K562 (cell line): ENCODE results near the gene MEGF11. TPM values are rescaled to one million over a fixed set of nuclear protein-coding genes. Genes with fewer than 3 reads are reported as not detected.

ENCODE experiments used
- ATAC-seq: fragments of 200-7000 bp; cut with Tn5 transposase; 3 replicates; pipeline ENCODE4 v1.9.1; 2020; ENCODE audit warnings: moderate library complexity
- BruUV-seq: library from RNA; stranded (reverse); fragments of 400-500 nt; replicated peaks from 2 replicates; lab custom pipeline; 2021; lab: Mats Ljungman, UMichigan
- CTCF ChIA-PET: fragments of 300-600 bp; formaldehyde crosslinking; extraction: SDS; loops from one replicate; lab custom pipeline; 2021; ENCODE audit warnings: low intra/inter-chr PET ratio; lab: Yijun Ruan, JAX
- POLR2A ChIA-PET: fragments of 300-600, 350-650 bp; sonication (Branson Sonifier 250); formaldehyde crosslinking; extraction: SDS; loops from one replicate; lab custom pipeline; 2021; ENCODE audit warnings: antibody characterized with exemption, inconsistent platforms; lab: Yijun Ruan, JAX
- DNase-seq, 4 experiments: peaks; one replicate each; pipeline versions ENCODE4 v3.0.0 to v3.0.0-alpha.2; 2011 to 2018; ENCODE audit warnings: low spot score in 3 of 4, mixed read lengths in 3 of 4; ENCODE audit errors: extremely low read depth in 1 of 4
- FAIRE-seq: peaks from 2 replicates; lab custom pipeline; 2011; peaks lifted over from hg19 to GRCh38; lab: Jason Lieb, UNC
- H2AFZ ChIP-seq: 2 replicates; pipeline ENCODE4 v1.6.0; 2011; ENCODE audit warnings: low read depth, low read length, control low read depth, inconsistent platforms
- H3K27ac ChIP-seq: fragments of 200-600 bp; 3 replicates; pipeline ENCODE4 v1.8.0; 2011; ENCODE audit warnings: low read depth, mild to moderate bottlenecking, control low read depth, inconsistent platforms, low read length, moderate library complexity, mixed read lengths; ENCODE audit errors: extremely low read depth
- H3K27me3 ChIP-seq, 2 experiments: fragments of 300-600 bp in 1 of 2; 2 replicates in 1 of 2; 3 replicates in 1 of 2; pipeline versions ENCODE4 v1.6.0 to v1.8.0; 2011; ENCODE audit warnings: inconsistent platforms in 2 of 2, low read length in 2 of 2, mild to moderate bottlenecking in 1 of 2, mixed read lengths in 1 of 2, moderate library complexity in 1 of 2; ENCODE audit not compliant: control insufficient read depth in 2 of 2, insufficient read depth in 2 of 2
- H3K36me3 ChIP-seq: fragments of 300-600 bp; 3 replicates; pipeline ENCODE4 v1.8.0; 2011; ENCODE audit warnings: mild to moderate bottlenecking, low read length, inconsistent platforms; ENCODE audit not compliant: control insufficient read depth, insufficient read depth
- H3K4me1 ChIP-seq, 2 experiments: fragments of 200-600 bp in 1 of 2; replicated peaks in 1 of 2; 2 replicates in 1 of 2; 3 replicates in 1 of 2; pipeline versions ENCODE4 v1.5.1 to v1.8.0; 2011; ENCODE audit warnings: inconsistent platforms in 2 of 2, low read length in 2 of 2, mild to moderate bottlenecking in 1 of 2, mixed read lengths in 1 of 2, moderate library complexity in 1 of 2; ENCODE audit not compliant: control insufficient read depth in 2 of 2, insufficient read depth in 2 of 2
- H3K4me2 ChIP-seq: 2 replicates; pipeline ENCODE4 v1.6.1; 2011; ENCODE audit warnings: low read length, control low read depth, inconsistent platforms, mixed read lengths; ENCODE audit not compliant: insufficient read depth
- H3K4me3 ChIP-seq: fragments of 200-600 bp; sonication (generic), shearing (Covaris generic); 2 replicates; pipeline ENCODE4 v1.5.1; 2016; ENCODE audit warnings: control low read depth, inconsistent platforms
- H3K79me2 ChIP-seq: fragments of 200-600 bp; 3 replicates; pipeline ENCODE4 v1.8.0; 2011; ENCODE audit warnings: low read length, inconsistent platforms; ENCODE audit not compliant: control insufficient read depth, insufficient read depth
- H3K9ac ChIP-seq, 2 experiments: 2 replicates each; pipeline versions ENCODE4 v1.6.0 to v1.6.1; 2011; ENCODE audit warnings: low read depth in 2 of 2, low read length in 2 of 2, control low read depth in 1 of 2, inconsistent platforms in 1 of 2, mild to moderate bottlenecking in 1 of 2, mixed read lengths in 1 of 2; ENCODE audit not compliant: insufficient read depth in 1 of 2
- H3K9me1 ChIP-seq: one replicate; pipeline ENCODE4 v1.6.0; 2011; ENCODE audit warnings: inconsistent platforms, mild to moderate bottlenecking, low read length, moderate library complexity; ENCODE audit not compliant: control insufficient read depth, insufficient read depth
- H3K9me3 ChIP-seq: replicated peaks from 2 replicates; pipeline ENCODE4 v1.5.1; 2011; ENCODE audit warnings: low read depth, low read length, inconsistent platforms; ENCODE audit not compliant: control insufficient read depth, insufficient read depth
- H4K20me1 ChIP-seq: replicated peaks from 2 replicates; pipeline ENCODE4 v1.6.1; 2011; ENCODE audit warnings: low read length, inconsistent platforms, mixed read lengths; ENCODE audit not compliant: control insufficient read depth, insufficient read depth
- ARID1B ChIP-seq: fragments of 450-650 bp; IDR thresholded peaks from 2 replicates; pipeline ENCODE4 v1.6.1; 2016; ENCODE audit warnings: antibody characterized with exemption, mild to moderate bottlenecking, inconsistent platforms
- C11orf30 ChIP-seq: fragments of 450-650 bp; IDR thresholded peaks from 2 replicates; pipeline ENCODE4 v1.6.1; 2016; ENCODE audit warnings: low read depth, mild to moderate bottlenecking
- DACH1 ChIP-seq: fragments of 450-650 bp; IDR thresholded peaks from 2 replicates; pipeline ENCODE4 v1.6.1; 2018; ENCODE audit not compliant: partially characterized antibody
- DLX4 ChIP-seq: fragments of 250-450 bp; sonication (Bioruptor Pico); IDR thresholded peaks from 2 replicates; pipeline ENCODE4 v1.6.1; 2021; ENCODE audit warnings: mild to moderate bottlenecking
- MAX ChIP-seq: sonication (generic); formaldehyde crosslinking; IDR thresholded peaks from 2 replicates; pipeline ENCODE4 v1.9.0; 2022; ENCODE audit warnings: mild to moderate bottlenecking, missing genetic modification reagents
- NFIC ChIP-seq: fragments of 450-650 bp; IDR thresholded peaks from 2 replicates; pipeline ENCODE4 v1.6.1; 2017; ENCODE audit warnings: mild to moderate bottlenecking, inconsistent platforms
- NUFIP1 ChIP-seq: fragments of 450-650 bp; IDR thresholded peaks from 2 replicates; pipeline ENCODE4 v1.6.1; 2018; ENCODE audit not compliant: partially characterized antibody
- XRCC4 ChIP-seq: IDR thresholded peaks from one replicate; pipeline ENCODE4 v1.6.1; 2011; ENCODE audit not compliant: insufficient read depth, insufficient read length; ENCODE audit errors: extremely low read depth
- ZBTB7A ChIP-seq: IDR thresholded peaks from 2 replicates; pipeline ENCODE4 v1.6.1; 2011; ENCODE audit warnings: low read depth, mild to moderate bottlenecking, low read length, moderate library complexity, borderline replicate concordance; ENCODE audit not compliant: control insufficient read depth
- ZNF143 ChIP-seq: sonication (generic); formaldehyde crosslinking; IDR thresholded peaks from 2 replicates; pipeline ENCODE4 v1.9.0; 2022; ENCODE audit warnings: mild to moderate bottlenecking, missing genetic modification reagents
- ZNF197 ChIP-seq: fragments of 200-800 bp; sonication (Bioruptor generic); IDR thresholded peaks from 2 replicates; pipeline ENCODE4 v1.6.1; 2016; ENCODE audit warnings: low read depth, missing genetic modification characterization, missing compliant biosample characterization
- ZNF445 ChIP-seq: fragments of 250-450 bp; sonication (Bioruptor Pico); IDR thresholded peaks from 2 replicates; pipeline ENCODE4 v1.4.0; 2020; ENCODE audit warnings: low read depth, mild to moderate bottlenecking, moderate library complexity
- ZNF592 ChIP-seq: fragments of 450-650 bp; IDR thresholded peaks from 2 replicates; pipeline ENCODE4 v1.6.1; 2017; ENCODE audit warnings: antibody characterized with exemption, mild to moderate bottlenecking
- WGBS: fragments of 100-300 bp; shearing (Covaris generic); methylation state at CpG from one replicate; pipeline ENCODE4 v1.1.6; 2016; ENCODE audit warnings: low coverage, mixed read lengths; ENCODE audit not compliant: insufficient coverage; ENCODE audit errors: missing lambda C conversion rate; 5-methylcytosine and 5-hydroxymethylcytosine counted together
- in situ Hi-C: fragments of 300-500 bp; cut with MboI; formaldehyde crosslinking; loops from 4 replicates; pipeline ENCODE4 v1.15.0; 2018; ENCODE audit warnings: inconsistent platforms, mixed read lengths
- intact Hi-C: fragments of 100-400 bp; cut with micrococcal nuclease; formaldehyde crosslinking; loops from 2 replicates; pipeline ENCODE4 v1.14.2; 2022
- polyA plus RNA-seq, 8 experiments: library from polyadenylated mRNA; depleted of rRNA in 4 of 8; stranded (reverse) in 5 of 8; unstranded in 3 of 8; fragments of >200 nt; fragmentation: Nextera tagmentation in 2 of 8; fragmentation: Illumina TruSeq in 1 of 8; extraction: Ambion mirVana in 2 of 8; extraction: Trizol in 1 of 8; gene quantifications; 2 replicates each; pipeline versions ENCODE4 v1.2.1 to v1.2.3, GENCODE V29; 2011 to 2014; ENCODE audit warnings: inconsistent platforms in 1 of 8, missing spikeins in 1 of 8
- total RNA-seq, 7 experiments: library from RNA; depleted of rRNA in 6 of 7; stranded (reverse); fragments of >200 nt in 6 of 7; fragmentation: Illumina TruSeq in 2 of 7; extraction: Trizol in 2 of 7; gene quantifications; 2 replicates each; pipeline versions ENCODE4 v1.2.1 to v1.2.3, GENCODE V29; 2011 to 2021; ENCODE audit warnings: low replicate concordance in 1 of 7

MEGF11 gene
- total and polyA plus RNA-seq, 9 of the 15 experiments (the other 6 are each of a cell fraction or from before 2014, with no cell fraction given), result 0.06 to 0.23 (median 0.20) TPM; not detected in 6

GRCh38 chr15:65948383-65948782 is 305.2 kb downstream of the MEGF11 start:
- Histone ChIP-seq H3K36me3 (no peaks in the 10 kb centered on the region), H3K27ac (no peak overlapping the region), H3K79me2 (no peaks in the 10 kb centered on the region), H3K27me3 (peaks cover 38 to 49% of the 10 kb centered on the region in 2 experiments), H3K4me1 (no peaks in the 10 kb centered on the region), H3K9me1 (no peaks in the 10 kb centered on the region), H3K9ac (no peak overlapping the region), H2AFZ (no peak overlapping the region), H4K20me1 (peaks cover 26% of the 10 kb centered on the region; the same call in 1 of the 2 replicates), H3K9me3 (no peaks in the 10 kb centered on the region), H3K4me3 (no peak overlapping the region), H3K4me2 (no peak overlapping the region)
- in situ Hi-C loops, result no loop called here
- no TSS peak for BruUV-seq
- under 1% methylated on average over 8 of the region's 8 CpGs for WGBS
- no peak for TF ChIP-seq ZNF197
- TF ChIP-seq C11orf30, result no peak
- no peak for TF ChIP-seq ZNF592
- TF ChIP-seq ARID1B, result no peak
- no peak for TF ChIP-seq ZNF143 (CRISPR knock-in tag)
- TF ChIP-seq NFIC, result no peak
- TF ChIP-seq ZBTB7A, result no peak
- TF ChIP-seq DLX4 (CRISPR knock-in tag), result no peak
- no peak for TF ChIP-seq DACH1
- no peak for TF ChIP-seq ZNF445 (CRISPR knock-in tag)
- no peak for TF ChIP-seq MAX (CRISPR knock-in tag)
- TF ChIP-seq XRCC4, result no peak
- TF ChIP-seq NUFIP1, result no peak
- intact Hi-C loops, result no loop called here
- CTCF ChIA-PET, result no interaction called here
- FAIRE-seq, result no peak
- ATAC-seq, result no peak
- DNase-seq, result no peak
- POLR2A ChIA-PET, result interaction anchor here (0.5 to 1.7 kb wide), 3 partner anchors 12 to 252 kb away, joined by 3 to 7 read pairs (median 3); no protein-coding TSS in a partner anchor
